Stomach (tissue), 4 donors: ENCODE results near the gene IPO11.

Experiments used
- CTCF ChIP-seq, 7 experiments: fragments of 450-650 bp in 4 of 7; fragments of 200-600 bp in 3 of 7; sonication (generic) in 3 of 7; IDR thresholded peaks; one replicate each; pipeline ENCODE4 v1.5.1; 2016 to 2019; ENCODE audit warnings: antibody characterized with exemption in 7 of 7, control low read depth in 2 of 7, mild to moderate bottlenecking in 1 of 7
- POLR2AphosphoS5 ChIP-seq, 3 donors: sonication (generic); formaldehyde crosslinking; IDR thresholded peaks; one replicate each; pipeline ENCODE4 v1.6.1; 2016; ENCODE audit warnings: antibody characterized with exemption in 3 of 3

- no peak for TF ChIP-seq CTCF (IDR thresholded peaks at IDR 0.05)
- no peak for TF ChIP-seq POLR2AphosphoS5 (IDR thresholded peaks at IDR 0.05)
These were observed 151.5 kb downstream of the IPO11 start for GRCh38 chr5:62564101-62564500.
